ENCODE measurements around the gene RAB40C. TPM values are rescaled to one million over a fixed set of nuclear protein-coding genes. Genes with fewer than 3 reads are reported as not detected.

The RAB40C gene
- total and polyA plus RNA-seq, 4 donors: 9.5 to 40.7 (median 18.7) TPM

- no peak overlapping the region for H3K27ac ChIP-seq (ENCODE audit: low read depth in 1 of 2, low read length in 2 of 2)
- ATAC-seq (ENCODE audit: low FRiP score) (no peak), DNase-seq (no peak)
- 77 to 79% methylated on average over 28 of the region's 28 CpGs for WGBS, 2 donors
- no peak overlapping the region for H3K4me3 ChIP-seq (ENCODE audit: low read length in 2 of 2)
- no peaks in the 10 kb centered on the region for H3K9me3 ChIP-seq (ENCODE audit: control insufficient read depth, low read length)
- no peaks in the 10 kb centered on the region for H3K36me3 ChIP-seq (ENCODE audit: control insufficient read depth in 1 of 2, insufficient read depth in 2 of 2, low read length in 1 of 2)
- intact Hi-C loops (cut with DNase I): no loop called here
- no peaks in the 10 kb centered on the region for H3K4me1 ChIP-seq (ENCODE audit: control insufficient read depth in 1 of 2, insufficient read depth in 2 of 2, low read length in 2 of 2)
- no peaks in the 10 kb centered on the region for H3K27me3 ChIP-seq (ENCODE audit: control insufficient read depth in 1 of 2, insufficient read depth in 2 of 2, low read length in 1 of 2)
Observed at GRCh38 chr16:610513-611381, 20.9 kb downstream of the RAB40C start.

GRCh38 chr16:615122-615521 lies 25.3 kb downstream of the RAB40C start:
- DNase-seq (no peak), ATAC-seq (ENCODE audit: low FRiP score) (no peak)
- Histone ChIP-seq H3K27me3 (ENCODE audit: control insufficient read depth in 1 of 2, insufficient read depth in 2 of 2, low read length in 1 of 2) (no peaks in the 10 kb centered on the region), H3K4me1 (ENCODE audit: control insufficient read depth in 1 of 2, insufficient read depth in 2 of 2, low read length in 2 of 2) (no peaks in the 10 kb centered on the region), H3K9me3 (ENCODE audit: control insufficient read depth, low read length) (no peaks in the 10 kb centered on the region), H3K36me3 (ENCODE audit: control insufficient read depth in 1 of 2, insufficient read depth in 2 of 2, low read length in 1 of 2) (no peaks in the 10 kb centered on the region), H3K27ac (ENCODE audit: low read depth in 1 of 2, low read length in 2 of 2) (no peak overlapping the region), H3K4me3 (ENCODE audit: low read length in 2 of 2) (no peak overlapping the region)
- 95% methylated on average over 13 of the region's 13 CpGs for WGBS, 2 donors
- intact Hi-C loops (cut with DNase I): no loop called here

- H3K27me3 ChIP-seq (ENCODE audit: control insufficient read depth in 1 of 2, insufficient read depth in 2 of 2, low read length in 1 of 2): no peaks in the 10 kb centered on the region
- intact Hi-C loops (cut with DNase I): no loop called here
- WGBS, 2 donors: 93 to 95% methylated on average over 39 of the region's 39 CpGs
- no peak overlapping the region for H3K4me3 ChIP-seq (ENCODE audit: low read length in 2 of 2)
- no peaks in the 10 kb centered on the region for H3K4me1 ChIP-seq (ENCODE audit: control insufficient read depth in 1 of 2, insufficient read depth in 2 of 2, low read length in 2 of 2)
- DNase-seq (no peak), ATAC-seq (ENCODE audit: low FRiP score) (peak; percentile 26)
- H3K27ac ChIP-seq (ENCODE audit: low read depth in 1 of 2, low read length in 2 of 2): no peak overlapping the region
- H3K9me3 ChIP-seq (ENCODE audit: control insufficient read depth, low read length): no peaks in the 10 kb centered on the region
- H3K36me3 ChIP-seq (ENCODE audit: control insufficient read depth in 1 of 2, insufficient read depth in 2 of 2, low read length in 1 of 2): no peaks in the 10 kb centered on the region
Observed at GRCh38 chr16:616733-617586, 27.1 kb downstream of the RAB40C start.

GRCh38 chr16:617855-618254 lies 28.0 kb downstream of the RAB40C start:
- Histone ChIP-seq H3K4me1 (ENCODE audit: control insufficient read depth in 1 of 2, insufficient read depth in 2 of 2, low read length in 2 of 2) (no peaks in the 10 kb centered on the region), H3K27ac (ENCODE audit: low read depth in 1 of 2, low read length in 2 of 2) (no peak overlapping the region), H3K9me3 (ENCODE audit: control insufficient read depth, low read length) (no peaks in the 10 kb centered on the region), H3K4me3 (ENCODE audit: low read length in 2 of 2) (no peak overlapping the region), H3K27me3 (ENCODE audit: control insufficient read depth in 1 of 2, insufficient read depth in 2 of 2, low read length in 1 of 2) (no peaks in the 10 kb centered on the region), H3K36me3 (ENCODE audit: control insufficient read depth in 1 of 2, insufficient read depth in 2 of 2, low read length in 1 of 2) (no peaks in the 10 kb centered on the region)
- intact Hi-C loops (cut with DNase I): no loop called here
- WGBS, 2 donors: 86 to 88% methylated on average over 15 to 16 of the region's 16 CpGs
- DNase-seq (no peak), ATAC-seq (ENCODE audit: low FRiP score) (no peak)

- ATAC-seq (ENCODE audit: low FRiP score): no peak
- no peak overlapping the region for H3K4me3 ChIP-seq (ENCODE audit: low read length in 2 of 2)
- H3K27me3 ChIP-seq (ENCODE audit: control insufficient read depth in 1 of 2, insufficient read depth in 2 of 2, low read length in 1 of 2): no peaks in the 10 kb centered on the region
- H3K27ac ChIP-seq (ENCODE audit: low read depth in 1 of 2, low read length in 2 of 2): no peak overlapping the region
- no peak for DNase-seq
- no peaks in the 10 kb centered on the region for H3K9me3 ChIP-seq (ENCODE audit: control insufficient read depth, low read length)
- H3K36me3 ChIP-seq (ENCODE audit: control insufficient read depth in 1 of 2, insufficient read depth in 2 of 2, low read length in 1 of 2): no peaks in the 10 kb centered on the region
- intact Hi-C loops (cut with DNase I): no loop called here
- 90 to 92% methylated on average over 20 of the region's 20 CpGs for WGBS, 2 donors
- no peaks in the 10 kb centered on the region for H3K4me1 ChIP-seq (ENCODE audit: control insufficient read depth in 1 of 2, insufficient read depth in 2 of 2, low read length in 2 of 2)
Observed at GRCh38 chr16:619476-620100, 29.7 kb downstream of the RAB40C start.

- WGBS, 2 donors: 81 to 84% methylated on average over 29 to 41 of the region's 41 CpGs
- no peak overlapping the region for H3K4me3 ChIP-seq (ENCODE audit: low read length in 2 of 2)
- no peaks in the 10 kb centered on the region for H3K36me3 ChIP-seq (ENCODE audit: control insufficient read depth in 1 of 2, insufficient read depth in 2 of 2, low read length in 1 of 2)
- no peaks in the 10 kb centered on the region for H3K4me1 ChIP-seq (ENCODE audit: control insufficient read depth in 1 of 2, insufficient read depth in 2 of 2, low read length in 2 of 2)
- intact Hi-C loops (cut with DNase I): no loop called here
- H3K9me3 ChIP-seq (ENCODE audit: control insufficient read depth, low read length): no peaks in the 10 kb centered on the region
- ATAC-seq (ENCODE audit: low FRiP score): no peak
- no peaks in the 10 kb centered on the region for H3K27me3 ChIP-seq (ENCODE audit: control insufficient read depth in 1 of 2, insufficient read depth in 2 of 2, low read length in 1 of 2)
- no peak for DNase-seq
- no peak overlapping the region for H3K27ac ChIP-seq (ENCODE audit: low read depth in 1 of 2, low read length in 2 of 2)
Observed at GRCh38 chr16:620700-621525, 31.0 kb downstream of the RAB40C start.

GRCh38 chr16:621526-622105 lies 31.8 kb downstream of the RAB40C start:
- no peaks in the 10 kb centered on the region for H3K4me1 ChIP-seq (ENCODE audit: control insufficient read depth in 1 of 2, insufficient read depth in 2 of 2, low read length in 2 of 2)
- H3K36me3 ChIP-seq (ENCODE audit: control insufficient read depth in 1 of 2, insufficient read depth in 2 of 2, low read length in 1 of 2): no peaks in the 10 kb centered on the region
- 78 to 85% methylated on average over 21 of the region's 21 CpGs for WGBS, 2 donors
- no peak overlapping the region for H3K27ac ChIP-seq (ENCODE audit: low read depth in 1 of 2, low read length in 2 of 2)
- no peak overlapping the region for H3K4me3 ChIP-seq (ENCODE audit: low read length in 2 of 2)
- DNase-seq: no peak
- H3K27me3 ChIP-seq (ENCODE audit: control insufficient read depth in 1 of 2, insufficient read depth in 2 of 2, low read length in 1 of 2): no peaks in the 10 kb centered on the region
- no peaks in the 10 kb centered on the region for H3K9me3 ChIP-seq (ENCODE audit: control insufficient read depth, low read length)
- ATAC-seq (ENCODE audit: low FRiP score): no peak
- intact Hi-C loops (cut with DNase I): no loop called here

- no peak overlapping the region for H3K27ac ChIP-seq (ENCODE audit: low read depth in 1 of 2, low read length in 2 of 2)
- H3K9me3 ChIP-seq (ENCODE audit: control insufficient read depth, low read length): no peaks in the 10 kb centered on the region
- H3K27me3 ChIP-seq (ENCODE audit: control insufficient read depth in 1 of 2, insufficient read depth in 2 of 2, low read length in 1 of 2): no peaks in the 10 kb centered on the region
- DNase-seq (no peak), ATAC-seq (ENCODE audit: low FRiP score) (no peak)
- no peaks in the 10 kb centered on the region for H3K4me1 ChIP-seq (ENCODE audit: control insufficient read depth in 1 of 2, insufficient read depth in 2 of 2, low read length in 2 of 2)
- intact Hi-C loops (cut with DNase I): no loop called here
- no peak overlapping the region for H3K4me3 ChIP-seq (ENCODE audit: low read length in 2 of 2)
- no peaks in the 10 kb centered on the region for H3K36me3 ChIP-seq (ENCODE audit: control insufficient read depth in 1 of 2, insufficient read depth in 2 of 2, low read length in 1 of 2)
- WGBS, 2 donors: 94% methylated on average over 17 of the region's 17 CpGs
Observed at GRCh38 chr16:622920-623280, 33.0 kb downstream of the RAB40C start.
